H9 (cell line): ENCODE measurements around the gene PTGIR. TPM values are rescaled to one million over a fixed set of nuclear protein-coding genes. Genes with fewer than 3 reads are reported as not detected.
A peak's percentile ranks its signal among the peaks of the same experiment; 100 is the strongest.

ENCODE experiments used
- DNase-seq: peaks from one replicate; pipeline ENCODE4 v3.0.0-alpha.2; 2017
- H2AFZ ChIP-seq: one replicate; pipeline ENCODE4 v1.6.1; 2013; ENCODE audit warnings: mild to moderate bottlenecking, low read length, control low read depth, moderate library complexity
- H2AK5ac ChIP-seq: 2 replicates; pipeline ENCODE4 v1.6.1; 2013; ENCODE audit warnings: low read length, control low read depth, mixed read lengths; ENCODE audit not compliant: insufficient read length
- H2BK120ac ChIP-seq: one replicate; pipeline ENCODE4 v1.6.1; 2013; ENCODE audit warnings: low read depth, mild to moderate bottlenecking, low read length, control low read depth, inconsistent platforms; ENCODE audit not compliant: poor library complexity, severe bottlenecking
- H2BK12ac ChIP-seq: 2 replicates; pipeline ENCODE4 v1.6.1; 2013; ENCODE audit warnings: low read length, control low read depth, mixed read lengths, low read depth; ENCODE audit not compliant: insufficient read length
- H2BK15ac ChIP-seq: 2 replicates; pipeline ENCODE4 v1.6.1; 2013; ENCODE audit warnings: low read depth, low read length, control low read depth
- H2BK20ac ChIP-seq: one replicate; pipeline ENCODE4 v1.6.1; 2013; ENCODE audit warnings: low read depth, mild to moderate bottlenecking, low read length, control low read depth, inconsistent platforms; ENCODE audit not compliant: poor library complexity, severe bottlenecking
- H2BK5ac ChIP-seq: 2 replicates; pipeline ENCODE4 v1.6.1; 2013; ENCODE audit warnings: low read length, control low read depth, mixed read lengths; ENCODE audit not compliant: insufficient read length
- H3K14ac ChIP-seq: 2 replicates; pipeline ENCODE4 v1.6.1; 2013; ENCODE audit warnings: low read length, control low read depth; ENCODE audit not compliant: insufficient read depth
- H3K18ac ChIP-seq: 2 replicates; pipeline ENCODE4 v1.6.1; 2013; ENCODE audit warnings: low read depth, mild to moderate bottlenecking, mixed read lengths, low read length, control low read depth; ENCODE audit not compliant: insufficient read length
- H3K23ac ChIP-seq: 2 replicates; pipeline ENCODE4 v1.6.1; 2013; ENCODE audit warnings: low read length, control low read depth, mixed read lengths, low read depth; ENCODE audit not compliant: insufficient read length
- H3K23me2 ChIP-seq: 2 replicates; pipeline ENCODE4 v1.6.1; 2013; ENCODE audit warnings: low read depth, mild to moderate bottlenecking, mixed read lengths, low read length, control low read depth; ENCODE audit not compliant: insufficient read length, poor library complexity, severe bottlenecking
- H3K27ac ChIP-seq: 2 replicates; pipeline ENCODE4 v1.5.1; 2013; ENCODE audit warnings: low read length, control low read depth, mixed read lengths, low read depth; ENCODE audit not compliant: insufficient read length
- H3K27me3 ChIP-seq: 2 replicates; pipeline ENCODE4 v1.6.1; 2013; ENCODE audit warnings: low read length, control low read depth, inconsistent platforms; ENCODE audit not compliant: insufficient read depth
- H3K4ac ChIP-seq: 2 replicates; pipeline ENCODE4 v1.6.1; 2013; ENCODE audit warnings: low read depth, mild to moderate bottlenecking, control low read depth, inconsistent platforms, low read length, moderate library complexity
- H3K4me1 ChIP-seq: 2 replicates; pipeline ENCODE4 v1.6.1; 2013; ENCODE audit warnings: low read length, control low read depth, inconsistent platforms; ENCODE audit not compliant: insufficient read depth
- H3K4me2 ChIP-seq: 2 replicates; pipeline ENCODE4 v1.6.1; 2013; ENCODE audit warnings: low read length, control low read depth, mixed read lengths; ENCODE audit not compliant: insufficient read length, insufficient read depth
- H3K56ac ChIP-seq: 2 replicates; pipeline ENCODE4 v1.6.1; 2013; ENCODE audit warnings: low read depth, mild to moderate bottlenecking, mixed read lengths, low read length, control low read depth; ENCODE audit not compliant: insufficient read length
- H3K79me1 ChIP-seq: 2 replicates; pipeline ENCODE4 v1.6.1; 2013; ENCODE audit warnings: low read depth, mild to moderate bottlenecking, moderate library complexity, low read length, control low read depth, inconsistent platforms; ENCODE audit not compliant: insufficient read depth, poor library complexity, severe bottlenecking
- H3K79me2 ChIP-seq: 2 replicates; pipeline ENCODE4 v1.6.1; 2013; ENCODE audit warnings: low read length, control low read depth, inconsistent platforms; ENCODE audit not compliant: insufficient read depth
- H3K9ac ChIP-seq: 2 replicates; pipeline ENCODE4 v1.6.1; 2013; ENCODE audit warnings: low read length, control low read depth, mixed read lengths; ENCODE audit not compliant: insufficient read length; ENCODE audit errors: extremely low read depth
- H3K9me3 ChIP-seq: one replicate; pipeline ENCODE4 v1.6.1; 2013; ENCODE audit warnings: low read depth, low read length, inconsistent platforms; ENCODE audit not compliant: control insufficient read depth
- H3T11ph ChIP-seq: one replicate; pipeline ENCODE4 v1.6.1; 2013; ENCODE audit warnings: mild to moderate bottlenecking, low read length, control low read depth, inconsistent platforms
- H4K20me1 ChIP-seq: one replicate; pipeline ENCODE4 v1.6.1; 2013; ENCODE audit not compliant: control insufficient read depth, insufficient read length, insufficient read depth
- H4K5ac ChIP-seq: 2 replicates; pipeline ENCODE4 v1.6.1; 2013; ENCODE audit warnings: low read depth, mild to moderate bottlenecking, mixed read lengths, low read length, control low read depth; ENCODE audit not compliant: insufficient read length
- H4K8ac ChIP-seq: replicated peaks from 2 replicates; pipeline ENCODE4 v1.6.1; 2013; ENCODE audit warnings: low read length, control low read depth, mixed read lengths, low read depth; ENCODE audit not compliant: insufficient read length
- H4K91ac ChIP-seq: 2 replicates; pipeline ENCODE4 v1.6.1; 2013; ENCODE audit warnings: low read depth, mild to moderate bottlenecking, moderate library complexity, mixed read lengths, low read length, control low read depth; ENCODE audit not compliant: insufficient read length
- H3K27ac Mint-ChIP-seq, 3 experiments: 2 replicates in 2 of 3; 3 replicates in 1 of 3; pipeline ENCODE4 v1.8.0; 2020 to 2021; ENCODE audit warnings: mixed read lengths in 3 of 3, mild to moderate bottlenecking in 1 of 3, moderate library complexity in 1 of 3
- H3K27me3 Mint-ChIP-seq: 2 replicates; pipeline ENCODE4 v1.8.0; 2021; ENCODE audit warnings: low read depth, mild to moderate bottlenecking, moderate library complexity, mixed read lengths
- H3K36me3 Mint-ChIP-seq, 3 experiments: 2 replicates in 2 of 3; 3 replicates in 1 of 3; pipeline ENCODE4 v1.8.0; 2020 to 2021; ENCODE audit warnings: low read depth in 3 of 3, mixed read lengths in 3 of 3; ENCODE audit not compliant: insufficient read depth in 1 of 3
- H3K4me1 Mint-ChIP-seq, 2 experiments: 2 replicates each; pipeline ENCODE4 v1.8.0; 2020; ENCODE audit warnings: mixed read lengths in 2 of 2
- H3K4me3 Mint-ChIP-seq, 2 experiments: 2 replicates in 1 of 2; 3 replicates in 1 of 2; pipeline ENCODE4 v1.8.0; 2020 to 2021; ENCODE audit warnings: mild to moderate bottlenecking in 2 of 2, mixed read lengths in 2 of 2, moderate library complexity in 1 of 2
- H3K9me3 Mint-ChIP-seq, 2 experiments: 2 replicates in 1 of 2; 3 replicates in 1 of 2; pipeline ENCODE4 v1.8.0; 2020; ENCODE audit warnings: mild to moderate bottlenecking in 2 of 2, mixed read lengths in 2 of 2, moderate library complexity in 1 of 2
- WGBS: extraction: QIAGEN DNeasy Blood & Tissue Kit; methylation state at CpG from one replicate; pipeline ENCODE4 v1.1.7; 2013; ENCODE audit warnings: missing lambda C conversion rate, low lambda C conversion rate, mixed read lengths; ENCODE audit not compliant: insufficient read length; ENCODE audit errors: extremely low coverage; 5-methylcytosine and 5-hydroxymethylcytosine counted together
- total RNA-seq: library from RNA; stranded (reverse); gene quantifications from 2 replicates; pipeline ENCODE4 v1.2.1, GENCODE V29; 2021
- TF ChIP-seq, protein P1 (sequence below): fragments of 200-600 bp; sonication (generic); conservative IDR thresholded peaks from 3 replicates; pipeline ENCODE4 v1.8.0; 2021; ENCODE audit warnings: antibody characterized with exemption, mild to moderate bottlenecking

PTGIR gene
- total RNA-seq, 1 experiment from 2014 or later: not detected

- Histone ChIP-seq H4K20me1 (no peaks in the 10 kb centered on the region), H3K23me2 (no peaks in the 10 kb centered on the region), H3K14ac (no peak overlapping the region), H2BK15ac (no peak overlapping the region), H4K5ac (no peak overlapping the region), H3T11ph (no peak overlapping the region), H3K18ac (no peak overlapping the region), H3K79me2 (no peaks in the 10 kb centered on the region), H3K56ac (no peak overlapping the region), H2BK20ac (no peak overlapping the region), H3K4me2 (no peak overlapping the region), H3K27ac (no peak overlapping the region), H3K79me1 (no peaks in the 10 kb centered on the region), H2BK5ac (no peak overlapping the region), H3K4ac (no peak overlapping the region), H4K8ac (no peak overlapping the region), H3K23ac (no peak overlapping the region), H2AFZ (no peak overlapping the region), H3K4me1 (no peaks in the 10 kb centered on the region), H4K91ac (no peak overlapping the region), H3K27me3 (no peaks in the 10 kb centered on the region), H2AK5ac (no peak overlapping the region), H3K9ac (no peak overlapping the region), H2BK120ac (no peak overlapping the region), H2BK12ac (no peak overlapping the region), H3K9me3 (no peaks in the 10 kb centered on the region)
- no peak overlapping the region for H3K4me3 Mint-ChIP-seq
- no peaks in the 10 kb centered on the region for H3K27me3 Mint-ChIP-seq
- H3K4me1 Mint-ChIP-seq: peaks cover 5 to 7% of the 10 kb centered on the region in 2 experiments; a peak in 2 of 4 replicates
- DNase-seq: no peak
- no peaks in the 10 kb centered on the region for H3K9me3 Mint-ChIP-seq
- WGBS: no CpG with 5 or more reads among the region's 5 CpGs
- H3K36me3 Mint-ChIP-seq: peaks cover 28 to 50% (median 49%) of the 10 kb centered on the region in 3 experiments; a peak in 6 of 7 replicates
- peak overlapping the region in 1 of 3 experiments; percentile 87; a peak in 2 of 7 replicates for H3K27ac Mint-ChIP-seq
- TF ChIP-seq, protein P1, sequence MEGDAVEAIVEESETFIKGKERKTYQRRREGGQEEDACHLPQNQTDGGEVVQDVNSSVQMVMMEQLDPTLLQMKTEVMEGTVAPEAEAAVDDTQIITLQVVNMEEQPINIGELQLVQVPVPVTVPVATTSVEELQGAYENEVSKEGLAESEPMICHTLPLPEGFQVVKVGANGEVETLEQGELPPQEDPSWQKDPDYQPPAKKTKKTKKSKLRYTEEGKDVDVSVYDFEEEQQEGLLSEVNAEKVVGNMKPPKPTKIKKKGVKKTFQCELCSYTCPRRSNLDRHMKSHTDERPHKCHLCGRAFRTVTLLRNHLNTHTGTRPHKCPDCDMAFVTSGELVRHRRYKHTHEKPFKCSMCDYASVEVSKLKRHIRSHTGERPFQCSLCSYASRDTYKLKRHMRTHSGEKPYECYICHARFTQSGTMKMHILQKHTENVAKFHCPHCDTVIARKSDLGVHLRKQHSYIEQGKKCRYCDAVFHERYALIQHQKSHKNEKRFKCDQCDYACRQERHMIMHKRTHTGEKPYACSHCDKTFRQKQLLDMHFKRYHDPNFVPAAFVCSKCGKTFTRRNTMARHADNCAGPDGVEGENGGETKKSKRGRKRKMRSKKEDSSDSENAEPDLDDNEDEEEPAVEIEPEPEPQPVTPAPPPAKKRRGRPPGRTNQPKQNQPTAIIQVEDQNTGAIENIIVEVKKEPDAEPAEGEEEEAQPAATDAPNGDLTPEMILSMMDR: no peak
Measured at GRCh38 chr19:46610413-46610775, 14.5 kb downstream of the PTGIR start.
